Nephron progenitor cell (in vitro differentiated cells): ENCODE measurements around the gene LMBR1.
A peak's percentile ranks its signal among the peaks of the same experiment; 100 is the strongest.

ENCODE experiments used
- DNase-seq: peaks from one replicate; pipeline ENCODE4 v3.0.0; 2021
- H3K27ac Mint-ChIP-seq: 2 replicates; pipeline ENCODE4 v1.8.0; 2021; ENCODE audit warnings: mild to moderate bottlenecking, moderate library complexity, mixed read lengths
- H3K27me3 Mint-ChIP-seq: 2 replicates; pipeline ENCODE4 v1.8.0; 2021; ENCODE audit warnings: mild to moderate bottlenecking, low read depth, mixed read lengths; ENCODE audit not compliant: poor library complexity
- H3K36me3 Mint-ChIP-seq: 2 replicates; pipeline ENCODE4 v1.8.0; 2021; ENCODE audit warnings: low read depth, mixed read lengths
- H3K4me1 Mint-ChIP-seq: 2 replicates; pipeline ENCODE4 v1.8.0; 2021; ENCODE audit warnings: mixed read lengths
- H3K4me3 Mint-ChIP-seq: 2 replicates; pipeline ENCODE4 v1.8.0; 2021; ENCODE audit warnings: mild to moderate bottlenecking, moderate library complexity, mixed read lengths
- H3K9me3 Mint-ChIP-seq: 2 replicates; pipeline ENCODE4 v1.8.0; 2021; ENCODE audit warnings: mild to moderate bottlenecking, moderate library complexity, mixed read lengths
- CTCF ChIP-seq: fragments of 200-600 bp; sonication (generic); IDR thresholded peaks from 2 replicates; pipeline ENCODE4 v1.5.0; 2021; ENCODE audit warnings: antibody characterized with exemption

Gene LMBR1

GRCh38 chr7:156675721-156676120 is 217.3 kb downstream of the LMBR1 start:
- DNase-seq, result no peak
- H3K27ac Mint-ChIP-seq, result no peak overlapping the region
- peaks cover 12% of the 10 kb centered on the region for H3K4me1 Mint-ChIP-seq
- peaks cover 43% of the 10 kb centered on the region for H3K36me3 Mint-ChIP-seq
- H3K9me3 Mint-ChIP-seq, result no peaks in the 10 kb centered on the region
- no peaks in the 10 kb centered on the region for H3K27me3 Mint-ChIP-seq
- H3K4me3 Mint-ChIP-seq, result no peak overlapping the region
- no peak for TF ChIP-seq CTCF

- peaks cover 12% of the 10 kb centered on the region for H3K4me1 Mint-ChIP-seq
- H3K36me3 Mint-ChIP-seq, result peaks cover 49% of the 10 kb centered on the region
- no peak for DNase-seq
- H3K4me3 Mint-ChIP-seq, result no peak overlapping the region
- no peak for TF ChIP-seq CTCF
- H3K27ac Mint-ChIP-seq, result no peak overlapping the region
- H3K27me3 Mint-ChIP-seq, result no peaks in the 10 kb centered on the region
- no peaks in the 10 kb centered on the region for H3K9me3 Mint-ChIP-seq
Measured at GRCh38 chr7:156673902-156674301, 219.1 kb downstream of the LMBR1 start.

GRCh38 chr7:156673454-156673853 is 219.5 kb downstream of the LMBR1 start:
- no peak for DNase-seq
- no peak for TF ChIP-seq CTCF
- no peaks in the 10 kb centered on the region for H3K27me3 Mint-ChIP-seq

GRCh38 chr7:156669035-156669828 is 223.8 kb downstream of the LMBR1 start:
- no peaks in the 10 kb centered on the region for H3K27me3 Mint-ChIP-seq

More at GRCh38 chr7:156673454-156673853, 219.5 kb downstream of the LMBR1 start:
- peaks cover 49% of the 10 kb centered on the region for H3K36me3 Mint-ChIP-seq
- H3K4me1 Mint-ChIP-seq, result peaks cover 12% of the 10 kb centered on the region
- no peak overlapping the region for H3K4me3 Mint-ChIP-seq
- peak overlapping the region; percentile 39 for H3K27ac Mint-ChIP-seq
- no peaks in the 10 kb centered on the region for H3K9me3 Mint-ChIP-seq

GRCh38 chr7:156668130-156668741 is 224.7 kb downstream of the LMBR1 start:
- no peak for DNase-seq
- peak overlapping the region; percentile 80 for H3K27ac Mint-ChIP-seq
- H3K27me3 Mint-ChIP-seq, result no peaks in the 10 kb centered on the region
- H3K9me3 Mint-ChIP-seq, result no peaks in the 10 kb centered on the region
- TF ChIP-seq CTCF, result no peak
- peaks cover 21% of the 10 kb centered on the region for H3K4me1 Mint-ChIP-seq
- peaks cover 27% of the 10 kb centered on the region for H3K36me3 Mint-ChIP-seq
- H3K4me3 Mint-ChIP-seq, result no peak overlapping the region

More at GRCh38 chr7:156669035-156669828, 223.8 kb downstream of the LMBR1 start:
- H3K36me3 Mint-ChIP-seq, result peaks cover 27% of the 10 kb centered on the region
- H3K4me1 Mint-ChIP-seq, result peaks cover 21% of the 10 kb centered on the region
- H3K27ac Mint-ChIP-seq, result no peak overlapping the region
- no peaks in the 10 kb centered on the region for H3K9me3 Mint-ChIP-seq
- TF ChIP-seq CTCF, result no peak
- no peak for DNase-seq
- H3K4me3 Mint-ChIP-seq, result no peak overlapping the region
